Testis (tissue), 3 donors: Measurements from ENCODE around the gene TNFRSF1A. TPM values are rescaled to one million over a fixed set of nuclear protein-coding genes. Genes with fewer than 3 reads are reported as not detected.

Experiments used
- DNase-seq: peaks from one replicate; pipeline ENCODE4 v3.0.0-alpha.2; 2019
- H3K27ac ChIP-seq, 2 donors: fragments of 200-600 bp; sonication (generic); one replicate each; pipeline ENCODE4 v1.5.1; 2019
- H3K27me3 ChIP-seq: fragments of 200-600 bp; sonication (generic); one replicate; pipeline ENCODE4 v1.5.1; 2019
- H3K36me3 ChIP-seq: fragments of 200-600 bp; sonication (generic); one replicate; pipeline ENCODE4 v1.5.1; 2017; ENCODE audit warnings: low read depth; ENCODE audit errors: missing control alignments
- H3K4me1 ChIP-seq: fragments of 200-600 bp; sonication (generic); one replicate; pipeline ENCODE4 v1.5.1; 2019
- H3K4me3 ChIP-seq, 2 donors: fragments of 200-600 bp; sonication (generic); one replicate each; pipeline ENCODE4 v1.5.1; 2017 to 2019
- H3K9me3 ChIP-seq: fragments of 200-600 bp; sonication (generic); one replicate; pipeline ENCODE4 v1.5.1; 2017
- POLR2A ChIP-seq: fragments of 450-650 bp; IDR thresholded peaks from one replicate; pipeline ENCODE4 v1.6.1; 2017; ENCODE audit warnings: antibody characterized with exemption, mild to moderate bottlenecking, moderate library complexity
- WGBS, 2 donors: methylation state at CpG; one replicate each; pipeline ENCODE4 v1.1.5; 2018; 5-methylcytosine and 5-hydroxymethylcytosine counted together
- intact Hi-C: fragments of 100-400 bp; cut with DNase I; formaldehyde crosslinking; loops from one replicate; pipeline ENCODE4 v1.15.1; 2023; ENCODE audit warnings: low total_unique reads
- polyA plus RNA-seq: library from polyadenylated mRNA; stranded (reverse); fragments of 350-450 nt; fragmentation: Illumina TruSeq; extraction: RNeasy Lipid Tissue Mini Kit (QIAGEN cat#74804); gene quantifications from one replicate; pipeline ENCODE4 v1.2.3, GENCODE V29; 2014; ENCODE audit warnings: low read depth, low replicate concordance; ENCODE audit not compliant: insufficient read depth
- total RNA-seq, 2 donors: library from RNA; depleted of rRNA; stranded (reverse); fragments of >200 nt; gene quantifications; one replicate each; pipeline ENCODE4 v1.2.3, GENCODE V29; 2016
- TF ChIP-seq, protein P1 (sequence below), 3 experiments: fragments of 450-650 bp in 2 of 3; fragments of 200-600 bp in 1 of 3; sonication (generic) in 1 of 3; IDR thresholded peaks; one replicate each; pipeline ENCODE4 v1.5.1; 2016 to 2019; ENCODE audit warnings: antibody characterized with exemption in 3 of 3, mild to moderate bottlenecking in 2 of 3, moderate library complexity in 1 of 3

The TNFRSF1A gene
- total and polyA plus RNA-seq, 3 donors from 2014 or later, result 59.8 to 106 (median 94.6) TPM

DNA sequence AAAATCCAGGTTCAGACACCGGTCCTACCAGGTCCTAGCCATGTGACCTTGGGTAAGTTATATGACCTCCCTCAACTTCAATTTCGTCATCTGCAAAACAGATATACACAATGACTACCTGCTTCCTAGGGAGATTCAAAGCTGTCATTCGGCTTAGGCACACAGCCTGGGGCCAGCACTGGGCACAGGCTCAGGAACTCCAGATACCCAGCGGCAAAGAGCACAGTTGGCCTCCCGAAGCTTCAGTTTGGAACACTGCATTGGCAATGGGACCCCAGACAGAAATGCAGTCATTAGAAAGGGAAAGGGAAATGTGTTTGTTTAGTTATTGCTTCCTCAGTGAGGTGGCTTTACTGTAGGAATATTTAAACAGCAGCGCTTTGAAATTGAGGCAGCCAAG, 20.0 kb downstream of the TNFRSF1A start:
- DNase-seq, result no peak
- no peaks in the 10 kb centered on the region for H3K9me3 ChIP-seq
- TF ChIP-seq, protein P1, sequence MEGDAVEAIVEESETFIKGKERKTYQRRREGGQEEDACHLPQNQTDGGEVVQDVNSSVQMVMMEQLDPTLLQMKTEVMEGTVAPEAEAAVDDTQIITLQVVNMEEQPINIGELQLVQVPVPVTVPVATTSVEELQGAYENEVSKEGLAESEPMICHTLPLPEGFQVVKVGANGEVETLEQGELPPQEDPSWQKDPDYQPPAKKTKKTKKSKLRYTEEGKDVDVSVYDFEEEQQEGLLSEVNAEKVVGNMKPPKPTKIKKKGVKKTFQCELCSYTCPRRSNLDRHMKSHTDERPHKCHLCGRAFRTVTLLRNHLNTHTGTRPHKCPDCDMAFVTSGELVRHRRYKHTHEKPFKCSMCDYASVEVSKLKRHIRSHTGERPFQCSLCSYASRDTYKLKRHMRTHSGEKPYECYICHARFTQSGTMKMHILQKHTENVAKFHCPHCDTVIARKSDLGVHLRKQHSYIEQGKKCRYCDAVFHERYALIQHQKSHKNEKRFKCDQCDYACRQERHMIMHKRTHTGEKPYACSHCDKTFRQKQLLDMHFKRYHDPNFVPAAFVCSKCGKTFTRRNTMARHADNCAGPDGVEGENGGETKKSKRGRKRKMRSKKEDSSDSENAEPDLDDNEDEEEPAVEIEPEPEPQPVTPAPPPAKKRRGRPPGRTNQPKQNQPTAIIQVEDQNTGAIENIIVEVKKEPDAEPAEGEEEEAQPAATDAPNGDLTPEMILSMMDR (IDR thresholded peaks at IDR 0.05), result no peak
- TF ChIP-seq POLR2A, result no peak
- no peaks in the 10 kb centered on the region for H3K27me3 ChIP-seq
- H3K4me3 ChIP-seq, result no peak overlapping the region
- no peak overlapping the region for H3K27ac ChIP-seq
- 88 to 93% methylated on average over 6 of the region's 6 CpGs for WGBS, 2 donors
- H3K36me3 ChIP-seq, result no peaks in the 10 kb centered on the region
- H3K4me1 ChIP-seq, result peaks cover 35% of the 10 kb centered on the region
- intact Hi-C loops, result no loop called here

DNA sequence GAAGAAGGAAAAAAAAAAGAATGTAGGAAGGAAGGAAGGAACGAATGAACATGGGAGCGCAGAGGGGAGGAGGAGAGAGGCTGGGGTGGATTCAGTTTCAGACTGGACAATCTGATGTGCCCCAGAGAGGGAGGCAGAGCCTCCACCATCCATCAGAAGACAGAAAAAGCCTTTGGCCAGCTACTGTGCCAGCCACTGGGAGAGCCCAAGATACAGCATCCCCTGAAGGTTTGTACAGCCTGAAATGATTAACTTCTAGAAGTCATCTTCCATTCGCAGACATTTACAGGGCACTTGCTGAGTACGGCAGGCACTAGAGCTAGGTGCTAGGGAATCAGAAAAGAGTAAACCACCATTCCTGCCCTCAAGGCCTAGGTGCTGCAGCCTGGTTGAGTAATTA, 22.4 kb downstream of the TNFRSF1A start:
- intact Hi-C loops, result no loop called here
- TF ChIP-seq POLR2A, result no peak
- TF ChIP-seq, protein P1 (IDR thresholded peaks at IDR 0.05), result no peak
- H3K9me3 ChIP-seq, result no peaks in the 10 kb centered on the region
- H3K27ac ChIP-seq, result no peak overlapping the region
- no peaks in the 10 kb centered on the region for H3K36me3 ChIP-seq
- DNase-seq, result no peak
- H3K4me3 ChIP-seq, result no peak overlapping the region
- WGBS, 2 donors, result 92 to 93% methylated on average over 4 of the region's 4 CpGs
- H3K27me3 ChIP-seq, result no peaks in the 10 kb centered on the region
- peaks cover 18% of the 10 kb centered on the region for H3K4me1 ChIP-seq

DNA sequence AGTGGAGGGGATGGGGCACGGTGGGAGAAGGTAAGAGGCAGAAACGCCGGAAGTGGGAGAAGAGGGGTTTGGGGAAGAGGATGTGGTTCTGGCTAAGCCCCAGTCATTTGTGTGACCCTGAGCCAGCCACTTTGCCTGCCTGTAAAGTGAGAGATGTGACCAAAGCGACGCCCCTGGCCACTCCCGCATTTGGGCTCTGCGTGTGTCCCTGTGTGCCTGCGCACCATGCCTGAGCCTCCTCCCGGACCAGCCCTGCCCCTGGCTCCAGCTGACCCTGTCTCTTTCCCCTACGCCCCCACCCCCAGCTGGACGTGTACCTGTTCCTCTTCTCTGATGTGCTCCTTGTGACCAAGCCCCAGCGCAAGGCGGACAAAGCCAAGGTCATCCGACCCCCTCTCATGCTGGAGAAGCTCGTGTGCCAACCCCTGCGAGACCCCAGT, 23.4 kb downstream of the TNFRSF1A start:
- 75 to 84% methylated on average over 13 to 16 of the region's 16 CpGs for WGBS, 2 donors
- Histone ChIP-seq H3K27me3 (no peaks in the 10 kb centered on the region), H3K36me3 (no peaks in the 10 kb centered on the region), H3K27ac (no peak overlapping the region), H3K9me3 (no peaks in the 10 kb centered on the region), H3K4me1 (peaks cover 8% of the 10 kb centered on the region), H3K4me3 (no peak overlapping the region)
- intact Hi-C loops, result no loop called here
- TF ChIP-seq, protein P1 (IDR thresholded peaks at IDR 0.05), result no peak
- TF ChIP-seq POLR2A, result no peak
- DNase-seq, result no peak

DNA sequence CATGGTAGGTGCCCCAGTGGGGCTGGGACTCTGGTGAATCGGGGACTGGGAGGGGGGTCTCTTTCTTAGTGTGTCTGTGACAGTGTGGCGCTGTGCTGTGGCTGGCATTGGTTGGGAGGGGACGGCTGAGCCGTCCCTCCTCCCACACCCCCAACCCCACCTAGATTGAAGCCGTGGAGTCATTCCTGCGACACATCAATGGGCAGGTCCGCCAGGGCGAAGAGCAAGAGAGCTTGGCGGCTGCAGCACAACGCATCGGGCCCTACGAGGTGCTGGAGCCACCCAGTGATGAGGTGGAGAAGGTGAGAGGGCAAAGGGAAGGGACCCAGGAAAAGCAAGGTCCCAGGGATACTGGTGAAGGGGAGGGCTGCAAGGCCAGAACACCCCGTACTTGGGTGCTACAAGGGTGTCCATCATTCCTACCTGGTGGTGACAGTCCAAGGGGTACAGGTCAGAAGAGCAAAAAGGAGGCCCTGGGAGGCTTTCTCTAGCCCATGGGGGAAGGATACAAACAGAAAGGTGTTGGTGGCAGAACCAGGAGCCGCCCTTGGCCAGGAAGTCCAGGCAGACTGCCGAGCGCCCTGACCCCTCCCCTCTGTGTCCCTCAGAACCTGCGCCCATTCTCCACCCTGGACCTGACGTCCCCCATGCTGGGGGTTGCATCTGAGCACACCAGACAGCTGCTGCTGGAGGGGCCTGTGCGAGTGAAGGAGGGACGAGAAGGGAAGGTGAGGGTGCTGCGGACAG, 24.0 kb downstream of the TNFRSF1A start:
- TF ChIP-seq, protein P1 (IDR thresholded peaks at IDR 0.05), result no peak
- no peak for TF ChIP-seq POLR2A
- no peak for DNase-seq
- Histone ChIP-seq H3K27me3 (no peaks in the 10 kb centered on the region), H3K4me1 (peaks cover 4% of the 10 kb centered on the region), H3K9me3 (no peaks in the 10 kb centered on the region), H3K4me3 (no peak overlapping the region), H3K27ac (no peak overlapping the region), H3K36me3 (no peaks in the 10 kb centered on the region)
- WGBS, 2 donors, result 92 to 93% methylated on average over 11 to 21 of the region's 21 CpGs
- intact Hi-C loops, result no loop called here
